GM12874 (cell line): ENCODE data around the gene LIG3.
A peak's percentile ranks its signal among the peaks of the same experiment; 100 is the strongest.

Experiments used
- CTCF ChIP-seq: IDR thresholded peaks from 2 replicates; pipeline ENCODE4 v1.5.1; 2011; ENCODE audit warnings: low read depth, mild to moderate bottlenecking, control low read depth, low read length, moderate library complexity; ENCODE audit not compliant: insufficient read depth

Gene LIG3

DNA sequence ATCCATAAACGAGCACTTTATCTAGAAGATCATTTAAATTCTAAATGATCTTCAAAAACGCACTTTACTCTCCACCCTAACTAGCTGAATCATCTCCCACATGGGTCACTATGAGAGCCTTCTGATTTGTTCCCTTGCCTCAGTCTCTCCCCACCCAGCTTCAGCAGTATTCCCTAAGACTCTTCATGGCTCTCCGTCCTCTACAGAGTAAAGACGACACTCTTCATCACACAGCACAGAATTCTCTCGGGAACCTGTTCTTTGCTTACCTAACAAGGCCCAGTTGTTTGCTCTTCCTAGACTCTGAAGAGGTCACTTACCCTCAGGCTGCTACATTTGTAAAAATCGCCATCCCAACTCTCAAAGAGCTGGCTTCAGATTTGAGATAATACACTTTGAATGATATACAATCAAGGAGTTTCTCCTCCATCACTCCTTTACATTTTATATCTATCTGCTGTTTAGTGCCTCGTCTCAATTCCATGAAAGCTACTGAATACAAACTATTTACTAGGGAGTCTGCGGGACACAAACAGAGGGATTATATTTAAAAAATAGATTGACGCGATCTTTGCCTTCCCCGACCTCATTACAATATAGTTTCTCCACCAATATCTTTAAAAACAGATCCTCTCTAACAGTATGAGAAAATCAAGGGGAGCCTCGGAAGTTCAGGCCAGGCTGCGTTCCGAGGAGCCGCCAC, 511 bp upstream of the LIG3 start:
- no peak for TF ChIP-seq CTCF

- TF ChIP-seq CTCF, result peak; percentile 43
Measured at GRCh38 chr17:34980681-34981537, 597 bp downstream of the LIG3 start.

- no peak for TF ChIP-seq CTCF
Measured at GRCh38 chr17:34981538-34982241, 1.4 kb downstream of the LIG3 start.

GRCh38 chr17:34987232-34987631, 6.9 kb downstream of the LIG3 start:
- TF ChIP-seq CTCF, result no peak

- no peak for TF ChIP-seq CTCF
Measured at GRCh38 chr17:34988644-34989043, 8.3 kb downstream of the LIG3 start.

DNA sequence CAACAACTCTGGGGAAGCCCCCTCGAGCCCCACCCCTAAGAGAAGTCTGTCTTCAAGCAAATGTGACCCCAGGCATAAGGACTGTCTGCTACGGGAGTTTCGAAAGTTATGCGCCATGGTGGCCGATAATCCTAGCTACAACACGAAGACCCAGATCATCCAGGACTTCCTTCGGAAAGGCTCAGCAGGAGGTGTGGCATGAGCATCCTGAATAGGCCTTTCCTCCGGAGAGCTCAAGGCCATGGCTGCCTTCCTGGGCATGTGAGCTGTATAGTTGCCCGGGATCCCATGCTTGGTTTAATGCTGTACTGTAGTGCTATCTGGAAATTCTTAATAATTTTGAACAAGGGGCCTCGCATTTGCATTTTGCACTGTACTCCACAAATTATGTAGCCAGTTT, 9.2 kb downstream of the LIG3 start:
- TF ChIP-seq CTCF, result no peak

GRCh38 chr17:34990921-34991365, 10.6 kb downstream of the LIG3 start:
- TF ChIP-seq CTCF, result no peak
